Neural progenitor cell (in vitro differentiated cells): ENCODE measurements around the gene NTN5. TPM values are rescaled to one million over a fixed set of nuclear protein-coding genes. Genes with fewer than 3 reads are reported as not detected.

ENCODE experiments used
- DNase-seq: peaks from one replicate; pipeline ENCODE4 v3.0.0-alpha.2; 2016; ENCODE audit warnings: low spot score
- H2AFZ ChIP-seq: fragments of 200-600 bp; sonication (generic); replicated peaks from 2 replicates; pipeline ENCODE4 v1.6.1; 2016; ENCODE audit warnings: antibody characterized with exemption
- H3F3A ChIP-seq: fragments of 200-600 bp; sonication (generic); 2 replicates; pipeline ENCODE4 v1.6.1; 2016; ENCODE audit warnings: antibody characterized with exemption, low read depth
- H3K27ac ChIP-seq: fragments of 200-600 bp; sonication (generic); 2 replicates; pipeline ENCODE4 v1.5.1; 2016; ENCODE audit warnings: mild to moderate bottlenecking
- H3K27me3 ChIP-seq: fragments of 200-600 bp; sonication (generic); 2 replicates; pipeline ENCODE4 v1.6.1; 2016; ENCODE audit warnings: mild to moderate bottlenecking, moderate library complexity
- H3K36me3 ChIP-seq: fragments of 200-600 bp; sonication (generic); 2 replicates; pipeline ENCODE4 v1.5.1; 2016
- H3K4me1 ChIP-seq: fragments of 200-600 bp; sonication (generic); 2 replicates; pipeline ENCODE4 v1.6.1; 2016; ENCODE audit warnings: mixed run types
- H3K4me2 ChIP-seq: fragments of 200-600 bp; sonication (generic); 2 replicates; pipeline ENCODE4 v1.6.1; 2016
- H3K4me3 ChIP-seq: fragments of 200-600 bp; sonication (generic); 2 replicates; pipeline ENCODE4 v1.5.1; 2016
- H3K79me2 ChIP-seq: fragments of 200-600 bp; sonication (generic); 2 replicates; pipeline ENCODE4 v1.6.1; 2016; ENCODE audit warnings: low read depth
- H3K9ac ChIP-seq: fragments of 200-600 bp; sonication (generic); 2 replicates; pipeline ENCODE4 v1.6.1; 2016
- H3K9me3 ChIP-seq: fragments of 200-600 bp; sonication (generic); 2 replicates; pipeline ENCODE4 v1.5.1; 2016; ENCODE audit warnings: low read depth
- H4K20me1 ChIP-seq: fragments of 200-600 bp; sonication (generic); 2 replicates; pipeline ENCODE4 v1.6.1; 2016; ENCODE audit warnings: low read depth
- H3K27ac Mint-ChIP-seq: 3 replicates; pipeline ENCODE4 v1.8.0; 2021; ENCODE audit warnings: mixed read lengths
- H3K27me3 Mint-ChIP-seq: 2 replicates; pipeline ENCODE4 v1.8.0; 2022; ENCODE audit warnings: low read depth, mild to moderate bottlenecking, inconsistent platforms, moderate library complexity, mixed read lengths; ENCODE audit not compliant: insufficient read depth
- H3K36me3 Mint-ChIP-seq: 3 replicates; pipeline ENCODE4 v1.8.0; 2021; ENCODE audit warnings: mixed read lengths
- H3K4me1 Mint-ChIP-seq: 3 replicates; pipeline ENCODE4 v1.8.0; 2021; ENCODE audit warnings: mixed read lengths
- H3K4me3 Mint-ChIP-seq: 3 replicates; pipeline ENCODE4 v1.8.0; 2021; ENCODE audit warnings: mild to moderate bottlenecking, moderate library complexity, mixed read lengths
- H3K9me3 Mint-ChIP-seq: 3 replicates; pipeline ENCODE4 v1.8.0; 2020; ENCODE audit warnings: mixed read lengths
- CTCF ChIP-seq: fragments of 200-600 bp; sonication (generic); IDR thresholded peaks from 2 replicates; pipeline ENCODE4 v1.5.1; 2017; ENCODE audit warnings: antibody characterized with exemption, mild to moderate bottlenecking
- EZH2 ChIP-seq: fragments of 200-600 bp; sonication (generic); IDR thresholded peaks from 2 replicates; pipeline ENCODE4 v1.6.1; 2017; ENCODE audit warnings: antibody characterized with exemption, mild to moderate bottlenecking, moderate library complexity
- EZH2phosphoT487 ChIP-seq: fragments of 200-600 bp; sonication (generic); IDR thresholded peaks from 2 replicates; pipeline ENCODE4 v1.6.1; 2017; ENCODE audit warnings: antibody characterized with exemption
- total RNA-seq: library from RNA; depleted of rRNA; stranded (reverse); fragments of >200 nt; gene quantifications from 2 replicates; pipeline ENCODE4 v1.2.3, GENCODE V29; 2015; ENCODE audit warnings: low replicate concordance

NTN5 gene
- total RNA-seq, 1 donor from 2014 or later, result not detected

- H3K36me3 ChIP-seq, result no peaks in the 10 kb centered on the region
- H3K9ac ChIP-seq, result no peak overlapping the region
- peaks cover 15% of the 10 kb centered on the region for H3K4me1 ChIP-seq
- H3K4me1 Mint-ChIP-seq, result peaks cover 39% of the 10 kb centered on the region
- H3K36me3 Mint-ChIP-seq, result peaks cover 10% of the 10 kb centered on the region
- H4K20me1 ChIP-seq, result peaks cover 4% of the 10 kb centered on the region
- no peak overlapping the region for H3K4me3 ChIP-seq
- H3F3A ChIP-seq, result peaks cover 49% of the 10 kb centered on the region
- no peak overlapping the region for H2AFZ ChIP-seq
- no peaks in the 10 kb centered on the region for H3K27me3 ChIP-seq
- H3K4me2 ChIP-seq, result no peak overlapping the region
- H3K27ac Mint-ChIP-seq, result peak overlapping the region; percentile 96
- peaks cover 25% of the 10 kb centered on the region for H3K79me2 ChIP-seq
- H3K9me3 Mint-ChIP-seq, result no peaks in the 10 kb centered on the region
- no peak overlapping the region for H3K4me3 Mint-ChIP-seq
- no peaks in the 10 kb centered on the region for H3K9me3 ChIP-seq
- H3K27me3 Mint-ChIP-seq, result peaks cover 11% of the 10 kb centered on the region
- DNase-seq, result no peak
- TF ChIP-seq CTCF (no peak), EZH2phosphoT487 (no peak), EZH2 (no peak)
- H3K27ac ChIP-seq, result no peak overlapping the region
Measured at GRCh38 chr19:48639483-48640375, 33.1 kb downstream of the NTN5 start.

- Histone ChIP-seq H2AFZ (no peak overlapping the region), H3K9me3 (no peaks in the 10 kb centered on the region), H3K27me3 (no peaks in the 10 kb centered on the region), H3K4me1 (peaks cover 16% of the 10 kb centered on the region), H3K36me3 (no peaks in the 10 kb centered on the region), H3K4me3 (no peak overlapping the region), H3K9ac (no peak overlapping the region), H3K79me2 (peaks cover 17% of the 10 kb centered on the region), H3K4me2 (peak overlapping the region; percentile 66), H3K27ac (no peak overlapping the region), H4K20me1 (peaks cover 8% of the 10 kb centered on the region), H3F3A (peaks cover 51% of the 10 kb centered on the region)
- Mint-ChIP-seq H3K4me3 (peak overlapping the region; percentile 90), H3K27ac (peak overlapping the region; percentile 75), H3K4me1 (peaks cover 39% of the 10 kb centered on the region), H3K9me3 (no peaks in the 10 kb centered on the region), H3K27me3 (peaks cover 9% of the 10 kb centered on the region), H3K36me3 (peaks cover 10% of the 10 kb centered on the region)
- TF ChIP-seq EZH2, result no peak
- TF ChIP-seq CTCF, result no peak
- no peak for TF ChIP-seq EZH2phosphoT487
- DNase-seq, result no peak
Measured at GRCh38 chr19:48638831-48639381, 33.9 kb downstream of the NTN5 start.

GRCh38 chr19:48637948-48638830 lies 34.6 kb downstream of the NTN5 start:
- H3K9ac ChIP-seq, result no peak overlapping the region
- peak; percentile 94 for DNase-seq
- H3K79me2 ChIP-seq, result peaks cover 10% of the 10 kb centered on the region
- Mint-ChIP-seq H3K27me3 (peaks cover 9% of the 10 kb centered on the region), H3K4me1 (peaks cover 46% of the 10 kb centered on the region), H3K9me3 (no peaks in the 10 kb centered on the region), H3K27ac (peak overlapping the region; percentile 97), H3K4me3 (peak overlapping the region; percentile 90), H3K36me3 (peaks cover 10% of the 10 kb centered on the region)
- no peaks in the 10 kb centered on the region for H3K27me3 ChIP-seq
- H3F3A ChIP-seq, result peaks cover 51% of the 10 kb centered on the region
- no peak for TF ChIP-seq EZH2phosphoT487
- TF ChIP-seq CTCF, result peak; percentile 39
- TF ChIP-seq EZH2, result no peak
- peaks cover 16% of the 10 kb centered on the region for H4K20me1 ChIP-seq
- H3K4me1 ChIP-seq, result peaks cover 17% of the 10 kb centered on the region
- peak overlapping the region; percentile 76 for H3K27ac ChIP-seq
- no peaks in the 10 kb centered on the region for H3K36me3 ChIP-seq
- H3K9me3 ChIP-seq, result no peaks in the 10 kb centered on the region
- H3K4me3 ChIP-seq, result peak overlapping the region; percentile 29
- peak overlapping the region; percentile 66 for H3K4me2 ChIP-seq
- no peak overlapping the region for H2AFZ ChIP-seq
